ENCODE data around the gene CTH. TPM values are rescaled to one million over a fixed set of nuclear protein-coding genes. Genes with fewer than 3 reads are reported as not detected.
"Not testable (repeated sequence)": the region's sequence is repeated elsewhere in the genome, so short reads cannot be mapped to it uniquely, and the experiment has no call there.

The CTH gene
- total RNA-seq, 6 experiments from 2014 or later, result 2.0 to 5.5 (median 3.2) TPM

DNA sequence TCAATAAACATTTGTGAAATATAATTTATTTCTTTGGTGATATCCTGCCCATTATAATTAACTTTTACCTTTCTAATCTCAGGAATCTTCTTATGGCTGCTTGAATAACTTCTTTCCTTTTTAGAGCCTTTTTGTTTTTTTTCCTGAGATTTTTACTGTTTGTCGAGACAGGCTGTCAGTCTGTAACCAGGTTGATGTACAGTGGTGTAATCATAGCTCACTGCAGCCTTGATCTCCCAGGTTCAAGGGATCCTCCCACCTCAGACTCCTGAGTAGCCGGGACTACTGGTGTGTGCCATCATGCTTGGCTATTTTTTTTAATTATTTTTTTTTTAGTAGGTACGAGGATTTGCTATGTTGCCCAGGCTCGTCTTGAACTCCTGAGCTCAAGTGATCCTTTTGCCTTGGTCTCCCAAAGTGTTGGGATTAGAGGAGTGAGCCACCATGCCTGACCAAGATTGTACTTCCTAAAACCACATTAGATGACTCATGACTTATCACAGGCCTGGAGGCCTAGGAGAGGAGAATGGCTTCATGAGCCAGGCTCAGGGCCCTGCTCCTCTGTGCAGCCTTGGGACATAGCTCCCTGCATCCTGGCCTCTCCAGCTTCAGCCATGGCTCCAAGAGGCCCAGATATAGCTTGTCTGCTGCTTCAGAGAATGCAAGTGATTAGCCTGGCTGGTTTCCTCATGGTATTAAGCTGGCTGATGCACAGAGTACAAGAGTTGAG is 48.6 kb downstream of the CTH start:
- Mint-ChIP-seq H3K27me3 (ENCODE audit: insufficient read depth) (peaks cover 1% of the 10 kb centered on the region), H3K27ac (no peak overlapping the region), H3K4me3 (no peak overlapping the region), H3K4me1 (ENCODE audit: low read depth) (no peaks in the 10 kb centered on the region), H3K36me3 (ENCODE audit: low read depth) (no peaks in the 10 kb centered on the region), H3K9me3 (no peaks in the 10 kb centered on the region)
- peak; percentile 44 for DNase-seq
- TF ChIP-seq, protein P1, sequence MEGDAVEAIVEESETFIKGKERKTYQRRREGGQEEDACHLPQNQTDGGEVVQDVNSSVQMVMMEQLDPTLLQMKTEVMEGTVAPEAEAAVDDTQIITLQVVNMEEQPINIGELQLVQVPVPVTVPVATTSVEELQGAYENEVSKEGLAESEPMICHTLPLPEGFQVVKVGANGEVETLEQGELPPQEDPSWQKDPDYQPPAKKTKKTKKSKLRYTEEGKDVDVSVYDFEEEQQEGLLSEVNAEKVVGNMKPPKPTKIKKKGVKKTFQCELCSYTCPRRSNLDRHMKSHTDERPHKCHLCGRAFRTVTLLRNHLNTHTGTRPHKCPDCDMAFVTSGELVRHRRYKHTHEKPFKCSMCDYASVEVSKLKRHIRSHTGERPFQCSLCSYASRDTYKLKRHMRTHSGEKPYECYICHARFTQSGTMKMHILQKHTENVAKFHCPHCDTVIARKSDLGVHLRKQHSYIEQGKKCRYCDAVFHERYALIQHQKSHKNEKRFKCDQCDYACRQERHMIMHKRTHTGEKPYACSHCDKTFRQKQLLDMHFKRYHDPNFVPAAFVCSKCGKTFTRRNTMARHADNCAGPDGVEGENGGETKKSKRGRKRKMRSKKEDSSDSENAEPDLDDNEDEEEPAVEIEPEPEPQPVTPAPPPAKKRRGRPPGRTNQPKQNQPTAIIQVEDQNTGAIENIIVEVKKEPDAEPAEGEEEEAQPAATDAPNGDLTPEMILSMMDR (IDR thresholded peaks at IDR 0.05), result no peak

DNA sequence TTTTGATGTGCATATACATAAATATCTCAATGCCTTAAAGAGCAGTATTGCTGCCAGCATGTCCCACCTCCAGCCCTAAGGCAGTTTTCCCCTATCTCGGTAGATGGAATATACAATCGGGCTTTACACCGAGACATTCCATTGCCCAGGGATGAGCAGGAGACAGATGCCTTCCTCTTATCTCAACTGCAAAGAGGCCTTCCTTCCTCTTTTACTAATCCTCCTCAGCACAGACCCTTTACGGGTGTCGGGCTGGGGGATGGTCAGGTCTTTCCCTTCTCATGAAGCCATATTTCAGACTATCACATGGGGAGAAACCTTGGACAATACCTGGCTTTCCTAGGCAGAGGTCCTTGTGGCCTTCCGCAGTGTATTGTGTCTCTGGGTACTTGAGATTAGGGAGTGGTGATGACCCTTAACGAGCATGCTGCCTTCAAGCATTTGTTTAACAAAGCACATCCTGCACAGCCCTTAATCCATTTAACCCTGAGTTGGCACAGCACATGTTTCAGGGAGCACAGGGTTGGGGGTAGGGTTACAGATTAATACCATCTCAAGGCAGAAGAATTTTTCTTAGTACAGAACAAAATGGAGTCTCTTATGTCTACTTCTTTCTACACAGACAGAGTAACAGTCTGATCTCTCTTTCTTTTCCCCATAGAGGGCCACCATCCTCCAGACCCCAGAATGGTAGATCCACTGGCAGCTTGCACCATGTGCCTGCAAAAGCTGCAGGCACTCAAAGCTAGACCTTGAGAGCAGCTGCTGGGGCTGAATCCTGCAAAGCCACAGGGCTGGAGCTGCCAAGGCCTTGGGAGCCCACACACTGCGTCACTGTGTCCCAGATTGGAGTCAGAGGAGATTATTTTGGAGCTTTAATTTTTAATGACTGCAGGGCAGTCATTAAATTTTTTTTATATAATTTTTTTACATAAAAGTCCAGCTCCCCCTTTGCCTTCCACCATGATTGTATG is 50.0 kb downstream of the CTH start:
- H3K4me1 Mint-ChIP-seq (ENCODE audit: low read depth); H3K27me3 Mint-ChIP-seq (ENCODE audit: insufficient read depth); H3K9me3 Mint-ChIP-seq; H3K27ac Mint-ChIP-seq; H3K36me3 Mint-ChIP-seq (ENCODE audit: low read depth); H3K4me3 Mint-ChIP-seq; DNase-seq: not testable (repeated sequence)

DNA sequence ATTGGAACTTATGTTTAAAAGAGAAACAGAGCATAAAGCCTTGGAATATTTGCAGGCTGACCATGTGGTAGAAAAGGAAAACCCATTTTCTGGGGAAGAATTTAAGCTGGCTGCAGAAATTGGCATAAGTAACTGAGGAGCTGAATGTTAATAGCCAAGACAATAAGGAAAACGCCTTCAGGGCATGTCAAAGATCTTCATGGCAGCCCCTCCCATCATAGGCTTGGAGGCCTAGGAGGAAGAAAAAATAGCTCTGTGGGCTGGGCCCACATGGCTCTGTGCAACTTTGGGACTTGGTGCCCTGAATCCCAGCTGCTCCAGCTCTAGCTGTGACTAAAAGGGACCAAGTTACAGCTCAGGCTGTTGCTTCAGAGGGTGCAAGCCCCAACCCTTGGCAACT is 51.5 kb downstream of the CTH start:
- H3K27ac Mint-ChIP-seq, result no peak overlapping the region
- H3K27me3 Mint-ChIP-seq (ENCODE audit: insufficient read depth), result peaks cover 1% of the 10 kb centered on the region
- H3K4me1 Mint-ChIP-seq (ENCODE audit: low read depth), result no peaks in the 10 kb centered on the region
- no peaks in the 10 kb centered on the region for H3K36me3 Mint-ChIP-seq (ENCODE audit: low read depth)
- H3K4me3 Mint-ChIP-seq, result no peak overlapping the region
- no peaks in the 10 kb centered on the region for H3K9me3 Mint-ChIP-seq
- TF ChIP-seq, protein P1 (IDR thresholded peaks at IDR 0.05), result no peak
- DNase-seq, result no peak

DNA sequence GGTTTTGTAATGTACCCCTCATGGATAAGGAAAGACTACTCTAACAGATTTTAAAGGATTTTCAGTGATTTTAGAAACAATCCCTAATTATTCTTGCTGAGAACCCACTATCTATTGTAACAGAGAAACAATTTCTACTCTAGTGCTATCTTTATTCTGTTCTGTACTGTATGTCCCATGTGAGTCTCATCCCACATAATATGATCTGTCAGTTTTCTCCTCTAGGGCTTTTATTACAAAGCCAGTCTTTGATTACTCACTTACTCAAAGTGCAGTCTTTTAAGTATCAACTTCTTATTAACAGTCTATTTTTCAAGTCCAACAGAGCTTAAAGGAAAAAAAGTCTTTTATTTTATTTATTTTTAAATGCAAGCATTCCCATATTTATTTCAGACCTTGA is 54.8 kb downstream of the CTH start:
- H3K27me3 Mint-ChIP-seq (ENCODE audit: insufficient read depth), result peaks cover 5% of the 10 kb centered on the region
- TF ChIP-seq, protein P1 (IDR thresholded peaks at IDR 0.05), result no peak
- H3K27ac Mint-ChIP-seq, result no peak overlapping the region
- H3K4me3 Mint-ChIP-seq, result no peak overlapping the region
- peaks cover 5% of the 10 kb centered on the region; the same call in 1 of the 2 replicates for H3K4me1 Mint-ChIP-seq (ENCODE audit: low read depth)
- peaks cover 4% of the 10 kb centered on the region for H3K9me3 Mint-ChIP-seq
- H3K36me3 Mint-ChIP-seq (ENCODE audit: low read depth), result peaks cover 5% of the 10 kb centered on the region; the same call in 1 of the 2 replicates
- DNase-seq, result no peak

DNA sequence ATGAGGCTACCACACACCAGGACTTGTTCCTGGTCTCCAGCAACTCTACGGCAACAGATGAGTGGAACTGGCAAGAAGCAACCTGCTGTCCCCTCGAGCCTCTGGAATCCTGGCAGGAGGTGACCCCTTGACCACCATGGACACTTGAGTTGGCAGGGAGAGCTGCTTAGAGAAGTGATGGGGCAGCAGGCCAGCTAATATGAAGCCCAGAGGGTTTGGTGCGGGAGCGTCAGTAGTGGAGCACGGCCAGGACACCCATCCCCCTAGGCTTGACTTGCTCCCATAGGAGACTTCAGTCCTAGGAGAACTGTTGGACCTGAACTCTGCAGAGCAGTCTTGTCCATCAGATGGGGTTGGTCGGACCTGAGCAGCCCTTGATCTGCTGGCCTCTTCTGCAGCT is 56.5 kb downstream of the CTH start:
- Mint-ChIP-seq H3K9me3 (peaks cover 4% of the 10 kb centered on the region), H3K27ac (no peak overlapping the region), H3K36me3 (ENCODE audit: low read depth) (peaks cover 5% of the 10 kb centered on the region; the same call in 1 of the 2 replicates), H3K4me1 (ENCODE audit: low read depth) (peaks cover 5% of the 10 kb centered on the region; the same call in 1 of the 2 replicates), H3K27me3 (ENCODE audit: insufficient read depth) (peaks cover 3% of the 10 kb centered on the region), H3K4me3 (no peak overlapping the region)
- DNase-seq, result no peak
- TF ChIP-seq, protein P1 (IDR thresholded peaks at IDR 0.05), result no peak
